ENCODE measurements around the gene RANBP9.

The RANBP9 gene

DNA sequence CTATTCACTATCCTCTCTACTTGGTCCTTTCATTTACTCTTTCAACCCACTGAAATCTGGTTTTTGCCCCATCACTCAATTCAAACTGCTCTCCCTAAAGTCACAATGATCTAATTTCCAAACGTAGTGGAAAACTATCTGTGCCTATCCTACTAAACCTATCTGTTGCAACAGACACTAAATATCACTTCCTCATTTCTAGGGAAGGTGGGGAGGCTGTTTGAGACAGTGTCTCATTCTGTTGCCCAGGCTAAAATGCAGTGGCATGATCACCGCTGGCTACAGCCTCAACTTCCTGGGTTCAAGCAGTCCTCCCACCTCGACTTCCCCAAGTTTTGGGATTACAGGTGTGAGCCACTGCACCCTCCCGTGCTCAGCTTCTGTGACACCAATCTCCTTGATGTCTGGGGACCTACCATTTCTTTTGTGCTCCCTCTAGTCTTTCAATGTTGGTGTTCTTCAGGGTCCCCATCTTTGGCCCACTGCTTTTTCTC lies 8.8 kb downstream of the RANBP9 start:
- DNase-seq (ENCODE audit: low read depth) = no peak

DNA sequence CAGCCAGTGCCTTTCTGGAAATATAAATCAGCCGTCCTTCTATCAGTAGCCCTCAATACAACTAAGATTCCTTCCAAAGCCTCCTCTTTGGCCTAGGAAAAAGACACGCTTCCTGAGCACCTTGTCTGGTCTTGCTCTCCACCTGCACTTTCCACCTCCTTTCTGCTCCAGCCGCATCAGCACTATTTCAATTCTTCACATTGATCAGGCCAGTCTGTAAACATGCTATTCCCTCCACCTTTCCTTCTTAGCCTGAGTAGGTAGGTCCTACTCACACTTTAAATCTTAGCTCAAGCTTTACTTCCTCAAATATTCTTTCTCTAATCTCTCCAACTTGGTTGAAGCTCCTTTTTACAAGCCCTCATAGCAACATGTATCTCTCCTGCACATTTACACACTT lies 11.4 kb downstream of the RANBP9 start:
- no peak for DNase-seq (ENCODE audit: low read depth)
- no peak overlapping the region for H3K4me3 ChIP-seq (ENCODE audit: control insufficient read depth, low read depth, low read length)
- TF ChIP-seq, protein P1, sequence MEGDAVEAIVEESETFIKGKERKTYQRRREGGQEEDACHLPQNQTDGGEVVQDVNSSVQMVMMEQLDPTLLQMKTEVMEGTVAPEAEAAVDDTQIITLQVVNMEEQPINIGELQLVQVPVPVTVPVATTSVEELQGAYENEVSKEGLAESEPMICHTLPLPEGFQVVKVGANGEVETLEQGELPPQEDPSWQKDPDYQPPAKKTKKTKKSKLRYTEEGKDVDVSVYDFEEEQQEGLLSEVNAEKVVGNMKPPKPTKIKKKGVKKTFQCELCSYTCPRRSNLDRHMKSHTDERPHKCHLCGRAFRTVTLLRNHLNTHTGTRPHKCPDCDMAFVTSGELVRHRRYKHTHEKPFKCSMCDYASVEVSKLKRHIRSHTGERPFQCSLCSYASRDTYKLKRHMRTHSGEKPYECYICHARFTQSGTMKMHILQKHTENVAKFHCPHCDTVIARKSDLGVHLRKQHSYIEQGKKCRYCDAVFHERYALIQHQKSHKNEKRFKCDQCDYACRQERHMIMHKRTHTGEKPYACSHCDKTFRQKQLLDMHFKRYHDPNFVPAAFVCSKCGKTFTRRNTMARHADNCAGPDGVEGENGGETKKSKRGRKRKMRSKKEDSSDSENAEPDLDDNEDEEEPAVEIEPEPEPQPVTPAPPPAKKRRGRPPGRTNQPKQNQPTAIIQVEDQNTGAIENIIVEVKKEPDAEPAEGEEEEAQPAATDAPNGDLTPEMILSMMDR (IDR thresholded peaks at IDR 0.05; ENCODE audit: control insufficient read depth, insufficient read depth, low read depth, low read length, missing control alignments) = no peak

More for the DNA sequence above, 8.8 kb downstream of the RANBP9 start:
- TF ChIP-seq, protein P1 (IDR thresholded peaks at IDR 0.05; ENCODE audit: control insufficient read depth, insufficient read depth, low read depth, low read length, missing control alignments) = no peak
- no peak overlapping the region for H3K4me3 ChIP-seq (ENCODE audit: control insufficient read depth, low read depth, low read length)

DNA sequence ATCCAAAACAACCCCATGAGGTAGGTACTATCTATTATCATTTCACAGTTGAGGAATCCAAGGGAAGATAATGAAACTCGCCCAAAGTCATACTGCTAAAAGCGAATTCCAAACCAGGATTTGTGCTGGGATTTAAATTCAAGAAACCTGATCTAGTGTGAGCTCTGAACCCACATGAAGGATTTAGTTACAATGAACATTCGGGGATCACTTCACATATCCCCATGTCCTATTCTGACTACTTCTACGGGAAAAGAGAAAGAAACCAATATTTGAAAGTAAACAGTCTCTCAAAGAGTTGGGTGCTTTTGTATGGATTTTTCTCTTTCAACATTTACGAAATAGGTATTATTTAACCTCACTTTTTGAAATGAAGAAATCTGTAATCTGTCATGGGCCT lies 12.9 kb downstream of the RANBP9 start:
- no peak for DNase-seq (ENCODE audit: low read depth)
- TF ChIP-seq, protein P1 (IDR thresholded peaks at IDR 0.05; ENCODE audit: control insufficient read depth, insufficient read depth, low read depth, low read length, missing control alignments) = no peak
- H3K4me3 ChIP-seq (ENCODE audit: control insufficient read depth, low read depth, low read length) = no peak overlapping the region

DNA sequence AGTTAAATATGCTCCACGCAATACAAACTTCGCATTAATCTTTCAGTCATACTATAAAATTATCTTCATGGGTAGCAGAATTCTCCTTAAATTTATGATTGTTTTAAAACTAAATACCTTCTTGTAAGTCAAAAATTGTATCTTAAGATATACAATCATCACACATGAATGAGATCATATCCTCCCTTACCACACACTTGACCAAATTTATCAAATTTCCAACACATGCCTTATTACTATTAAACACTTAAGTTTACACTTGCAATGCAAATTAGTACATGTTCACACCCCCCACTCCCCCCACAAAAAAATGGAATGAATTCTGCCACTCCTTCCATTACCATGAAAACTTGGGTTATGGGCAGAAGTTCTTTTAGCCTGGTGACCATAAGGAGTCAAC lies 13.8 kb downstream of the RANBP9 start:
- no peak for DNase-seq (ENCODE audit: low read depth)
- TF ChIP-seq, protein P1 (IDR thresholded peaks at IDR 0.05; ENCODE audit: control insufficient read depth, insufficient read depth, low read depth, low read length, missing control alignments) = no peak
- no peak overlapping the region for H3K4me3 ChIP-seq (ENCODE audit: control insufficient read depth, low read depth, low read length)

DNA sequence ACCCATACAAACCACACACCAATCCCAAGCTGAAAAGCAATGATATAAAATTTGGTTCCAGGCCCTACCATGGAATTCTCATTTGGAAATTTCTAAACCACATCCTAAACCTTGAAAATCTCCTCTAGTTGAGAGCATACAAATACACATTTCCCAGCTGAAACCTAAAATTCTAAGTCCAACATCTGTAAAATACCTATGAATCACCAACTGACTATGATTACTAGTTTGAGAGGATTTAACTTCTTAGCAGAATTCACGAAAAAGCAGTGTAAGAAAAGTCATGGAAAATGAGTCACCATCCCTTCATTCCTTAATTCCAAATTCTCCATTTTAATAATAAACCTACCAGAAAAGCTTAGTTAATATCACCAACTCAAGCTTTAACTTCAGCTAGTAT lies 15.4 kb downstream of the RANBP9 start:
- DNase-seq (ENCODE audit: low read depth) = peak; percentile 84
- H3K4me3 ChIP-seq (ENCODE audit: control insufficient read depth, low read depth, low read length) = no peak overlapping the region
- TF ChIP-seq, protein P1 (IDR thresholded peaks at IDR 0.05; ENCODE audit: control insufficient read depth, insufficient read depth, low read depth, low read length, missing control alignments) = no peak

DNA sequence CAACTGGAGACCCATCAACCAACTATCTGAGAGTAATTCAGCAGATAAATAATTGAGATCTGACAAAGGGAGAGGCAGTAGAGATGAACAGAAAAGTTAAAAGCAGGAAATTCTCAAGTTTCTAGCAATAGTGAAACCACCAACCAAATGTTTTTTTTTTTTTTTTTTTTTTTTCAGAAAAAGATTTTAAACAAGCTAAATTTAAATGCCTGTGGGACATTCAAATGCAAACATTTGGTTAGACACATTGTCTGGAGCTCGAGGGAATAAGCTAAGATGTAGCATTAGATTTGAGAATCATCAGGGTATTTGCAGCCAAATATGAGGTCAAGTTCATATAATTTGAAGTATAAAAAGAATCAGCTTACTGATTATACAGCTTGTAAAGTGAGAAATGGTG lies 16.4 kb downstream of the RANBP9 start:
- H3K4me3 ChIP-seq (ENCODE audit: control insufficient read depth, low read depth, low read length) = no peak overlapping the region
- TF ChIP-seq, protein P1 (IDR thresholded peaks at IDR 0.05; ENCODE audit: control insufficient read depth, insufficient read depth, low read depth, low read length, missing control alignments) = no peak
- DNase-seq (ENCODE audit: low read depth) = no peak

DNA sequence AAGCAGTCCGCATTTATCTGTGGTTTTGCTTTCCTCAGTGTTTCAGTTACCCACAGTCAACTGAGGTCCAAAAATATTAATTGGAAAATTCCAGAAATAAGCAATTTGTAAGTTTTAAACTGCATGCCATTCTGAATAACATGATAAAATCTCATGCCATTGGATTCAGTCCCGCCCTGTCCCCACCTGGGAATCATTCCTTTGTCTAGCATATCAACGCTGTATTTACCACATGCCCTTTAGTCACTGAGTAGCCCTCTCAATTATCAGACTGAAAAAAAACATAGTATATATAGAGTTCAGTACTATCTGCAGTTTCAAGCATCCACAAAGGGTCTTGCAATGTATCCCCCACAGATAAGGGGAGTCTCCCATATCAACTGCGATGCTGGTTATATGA lies 17.1 kb downstream of the RANBP9 start:
- TF ChIP-seq, protein P1 (IDR thresholded peaks at IDR 0.05; ENCODE audit: control insufficient read depth, insufficient read depth, low read depth, low read length, missing control alignments) = no peak
- H3K4me3 ChIP-seq (ENCODE audit: control insufficient read depth, low read depth, low read length) = no peak overlapping the region
- no peak for DNase-seq (ENCODE audit: low read depth)
